HG03442 (cell line): Measurements from ENCODE around the gene CDPF1.

Source experiments
- ATAC-seq: cut with Tn5 transposase; IDR thresholded peaks from one replicate; pipeline ENCODE4 v1.9.1; 2021; ENCODE audit warnings: mild to moderate bottlenecking, moderate library complexity; ENCODE audit not compliant: unreplicated experiment

The CDPF1 gene

DNA sequence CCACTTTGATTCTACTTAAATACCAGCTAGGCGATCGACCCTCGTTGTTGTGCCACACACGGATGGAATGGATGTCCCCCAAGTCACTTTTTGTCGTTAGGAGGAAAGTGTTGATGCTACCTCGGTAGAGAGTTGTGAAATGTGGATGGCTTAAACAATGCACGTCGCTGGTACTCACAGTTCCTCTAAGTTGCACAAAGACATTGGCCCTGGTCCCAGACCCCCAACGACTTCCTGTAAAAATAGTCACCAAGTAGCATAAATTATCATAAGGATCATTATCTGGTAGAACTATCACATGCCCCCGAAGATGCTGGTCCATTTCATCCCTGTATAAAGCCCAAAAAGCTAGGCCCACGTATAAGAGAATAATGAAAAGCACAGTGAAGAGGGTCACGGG is 9.3 kb upstream of the CDPF1 start:
- ATAC-seq, result no peak

DNA sequence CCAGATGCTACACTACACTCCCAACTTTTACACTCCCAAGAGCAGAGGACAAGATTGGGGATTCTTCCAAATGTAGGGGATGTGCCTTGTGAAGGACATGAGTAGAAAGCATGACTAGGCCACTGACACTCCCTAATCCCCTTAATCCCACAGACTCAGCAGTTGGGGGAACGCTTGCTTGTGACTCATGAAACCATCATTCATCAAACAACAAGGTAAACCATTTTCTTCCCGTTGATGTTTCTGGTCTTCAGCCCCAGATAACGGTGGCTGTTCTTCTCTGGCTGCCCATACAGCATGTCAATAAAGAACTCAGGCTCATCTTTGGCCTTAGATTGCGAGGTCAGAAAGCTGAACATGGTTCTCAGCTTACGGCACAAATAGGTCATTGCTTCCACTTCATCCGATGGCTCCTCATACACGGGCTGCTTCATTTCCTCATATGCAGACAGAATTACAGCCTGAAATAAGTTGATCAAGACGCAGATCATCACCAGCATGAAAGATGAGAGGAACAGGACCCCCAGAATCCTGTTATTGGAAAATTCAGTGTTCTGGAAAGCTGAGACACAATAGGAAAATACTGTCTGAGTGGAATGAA is 6.4 kb upstream of the CDPF1 start:
- ATAC-seq, result no peak

DNA sequence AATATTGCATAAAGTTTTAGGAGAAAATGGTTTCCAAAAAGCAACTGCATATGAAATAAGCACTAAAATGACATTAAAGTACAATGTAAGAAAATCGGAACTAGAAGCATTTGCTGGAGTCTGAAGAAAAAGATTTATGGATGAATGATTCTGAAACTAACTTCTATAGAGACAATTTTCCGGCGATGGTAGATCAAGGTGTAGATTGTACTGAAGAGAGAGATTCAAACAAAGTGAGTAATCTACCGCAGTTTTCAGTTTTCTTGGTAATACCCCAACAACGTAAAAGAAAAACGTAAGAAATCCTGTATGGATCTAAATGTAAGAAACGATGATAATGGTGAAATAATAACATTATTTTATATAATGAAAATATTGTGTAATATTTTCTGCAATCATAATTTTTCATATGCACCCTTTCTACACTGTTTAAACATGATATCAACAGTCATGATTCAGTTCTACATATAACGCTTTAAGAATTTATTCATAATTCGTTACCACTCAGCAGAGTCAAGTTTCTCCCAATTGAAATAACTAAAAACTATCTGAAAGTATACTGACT is 1.8 kb upstream of the CDPF1 start:
- no peak for ATAC-seq

DNA sequence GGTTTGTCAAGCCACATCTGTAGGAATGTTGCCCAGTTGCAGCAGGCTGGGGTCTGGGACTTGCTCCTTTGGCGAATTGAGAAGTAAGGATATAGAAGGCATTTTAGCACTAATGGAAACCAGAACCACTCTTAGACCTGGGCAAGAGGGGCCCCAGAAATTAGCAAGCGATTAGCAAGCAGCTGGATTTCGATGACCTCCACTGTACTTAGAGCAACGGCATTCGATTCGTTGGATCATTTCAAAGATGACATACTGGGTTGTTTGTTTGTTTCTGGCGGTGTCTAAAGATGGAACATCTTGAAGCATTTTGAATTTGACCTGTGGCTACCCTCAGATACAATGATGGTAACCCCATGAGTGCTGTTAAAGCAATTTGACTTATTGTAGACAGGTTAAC is 1.2 kb upstream of the CDPF1 start:
- ATAC-seq, result no peak

DNA sequence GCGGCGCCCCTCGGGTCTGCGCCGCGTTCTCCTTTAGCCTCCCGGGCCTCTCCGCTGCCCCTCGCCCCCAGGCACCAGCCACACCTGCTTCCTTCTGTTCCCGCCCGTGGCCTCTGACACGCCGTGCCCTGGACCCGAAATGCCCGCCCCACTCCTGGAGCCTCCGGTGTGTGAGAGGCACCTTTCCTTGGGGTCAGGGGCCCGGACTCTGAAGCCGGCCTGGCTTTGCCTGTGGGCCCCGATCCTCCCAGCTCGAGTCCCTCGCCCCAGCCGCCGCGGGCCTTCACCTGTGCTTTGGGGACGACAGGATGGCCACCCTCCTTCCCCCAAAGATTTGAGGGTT is 661 bp upstream of the CDPF1 start:
- ATAC-seq, result peak; percentile 5

DNA sequence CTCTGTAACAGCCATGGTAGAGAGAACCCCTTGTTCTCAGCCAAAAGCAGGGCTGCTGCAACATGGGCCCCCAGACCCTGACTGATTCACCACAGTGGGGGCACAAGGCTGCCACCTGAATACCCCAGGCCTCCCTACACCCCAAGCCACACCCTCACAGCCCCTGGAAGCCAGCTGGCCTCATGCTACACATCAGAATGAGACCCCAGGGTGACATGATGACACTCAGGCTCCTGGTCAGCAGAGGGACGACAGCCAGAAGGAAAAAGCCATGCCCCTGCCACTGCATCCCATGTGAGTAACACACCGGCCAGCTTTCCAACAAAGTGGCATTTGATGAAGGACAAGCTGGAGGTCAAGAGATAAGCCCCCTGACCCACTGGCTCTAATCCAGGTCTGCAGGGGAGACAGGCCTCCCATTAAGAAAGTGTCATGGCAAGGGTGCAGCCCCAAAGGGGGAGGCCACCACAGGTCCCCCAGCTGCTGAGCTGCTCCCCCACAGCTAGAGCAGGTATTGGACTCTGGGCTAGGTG is 2.6 kb downstream of the CDPF1 start:
- no peak for ATAC-seq

DNA sequence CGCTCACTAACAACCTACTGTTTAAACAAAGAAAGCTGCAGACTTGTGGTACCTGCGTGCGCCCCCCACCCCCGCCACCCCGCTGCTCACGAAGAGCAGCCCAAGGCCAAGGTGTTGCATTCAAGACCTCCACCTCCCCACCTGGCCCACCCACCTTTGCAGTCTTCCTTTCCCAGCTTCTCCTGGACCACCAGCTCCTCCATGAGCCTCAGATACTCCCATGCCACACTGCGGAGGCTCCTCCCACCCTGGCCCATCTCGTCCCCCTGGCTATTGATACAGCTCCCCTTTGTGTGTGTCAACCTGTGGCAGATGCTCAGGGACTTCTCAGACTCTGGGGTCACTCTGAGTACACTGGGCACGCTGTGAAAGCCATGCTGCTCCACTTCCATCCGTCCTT is 3.9 kb downstream of the CDPF1 start:
- no peak for ATAC-seq

DNA sequence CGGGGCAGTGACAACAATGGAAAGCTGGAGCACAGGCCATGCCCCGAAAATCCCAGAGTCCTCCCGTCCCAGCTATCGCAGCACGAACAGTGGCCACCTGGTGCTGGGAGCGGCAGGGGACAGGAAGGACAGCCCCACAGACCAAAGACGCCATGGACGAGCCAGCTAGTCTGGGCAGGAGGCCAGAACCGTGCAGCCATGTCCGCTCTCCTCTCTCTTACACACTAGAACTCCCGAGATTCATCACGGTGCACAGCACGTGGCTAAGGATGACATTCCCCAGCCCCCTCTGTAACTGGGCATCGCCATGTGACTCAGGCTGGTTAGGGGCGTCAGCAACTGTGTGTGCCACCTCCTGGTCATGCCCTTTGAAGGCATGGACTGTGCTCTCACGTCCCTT is 4.6 kb downstream of the CDPF1 start:
- no peak for ATAC-seq

DNA sequence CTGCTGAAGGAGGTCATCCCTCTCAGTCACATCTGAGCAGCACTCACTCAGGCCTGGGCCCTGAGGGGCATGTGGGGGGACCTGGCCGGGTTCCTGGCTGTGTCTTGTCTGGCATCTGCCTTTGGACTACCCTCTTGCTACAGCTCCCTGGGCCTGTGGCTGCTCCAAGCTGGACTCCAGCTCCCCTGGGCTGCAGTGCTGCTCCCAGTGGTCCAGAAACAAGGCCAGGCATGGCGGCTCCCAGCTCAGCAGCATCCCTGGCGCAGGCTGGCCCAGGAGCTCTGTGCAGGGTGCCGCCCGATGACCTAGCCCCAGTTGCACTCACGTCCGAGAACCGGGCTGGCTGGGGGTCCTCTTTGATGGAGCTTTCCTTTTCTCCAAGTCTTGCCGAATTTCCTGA is 5.3 kb downstream of the CDPF1 start:
- no peak for ATAC-seq

DNA sequence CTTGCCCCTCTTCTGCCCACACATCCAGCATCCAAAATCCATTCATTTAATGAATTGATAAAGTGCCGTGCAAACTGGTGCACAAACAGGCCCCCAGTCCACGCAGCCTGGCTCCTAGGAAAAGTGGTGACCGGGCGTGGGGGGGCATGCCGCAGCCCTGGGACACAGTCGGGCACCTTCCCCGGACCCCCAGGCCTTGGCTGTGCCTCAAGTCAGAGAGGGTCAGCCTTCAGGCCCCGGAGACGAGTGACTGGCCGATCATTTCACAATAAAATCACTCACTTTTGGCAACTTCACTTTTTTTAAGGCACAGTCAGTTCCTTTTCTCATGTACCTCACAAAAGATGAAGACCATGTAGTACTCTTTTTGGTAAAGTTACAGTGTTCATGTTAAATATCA is 8.0 kb downstream of the CDPF1 start:
- no peak for ATAC-seq

DNA sequence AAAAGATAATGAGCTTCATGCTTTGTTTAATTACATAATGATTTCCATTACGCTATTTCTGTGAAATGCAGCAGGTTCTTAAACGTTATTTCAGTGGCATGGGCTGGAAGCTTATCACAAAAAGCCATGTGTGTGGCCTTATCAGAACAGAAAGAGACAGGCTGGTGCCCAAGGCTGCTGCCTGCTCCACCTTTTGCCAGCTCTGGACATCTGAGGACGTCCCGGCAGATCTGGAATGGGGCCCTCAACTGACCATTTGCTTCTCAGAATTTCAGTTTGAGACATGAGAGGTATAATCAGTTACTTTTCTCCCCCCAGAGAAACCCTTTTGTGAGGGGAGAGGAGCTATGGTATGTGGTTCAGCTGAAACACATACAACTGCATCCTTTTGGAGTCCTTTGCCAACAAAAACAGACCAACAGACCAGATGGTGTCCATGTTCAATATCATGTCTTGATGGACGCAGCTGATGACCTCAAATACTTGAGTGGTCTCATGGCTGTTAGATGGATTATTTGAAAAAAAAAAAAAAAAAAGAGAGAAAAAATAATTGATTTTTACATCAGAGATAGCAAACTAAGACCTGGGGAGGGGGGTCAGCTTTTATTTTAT is 8.6 kb downstream of the CDPF1 start:
- ATAC-seq, result no peak

DNA sequence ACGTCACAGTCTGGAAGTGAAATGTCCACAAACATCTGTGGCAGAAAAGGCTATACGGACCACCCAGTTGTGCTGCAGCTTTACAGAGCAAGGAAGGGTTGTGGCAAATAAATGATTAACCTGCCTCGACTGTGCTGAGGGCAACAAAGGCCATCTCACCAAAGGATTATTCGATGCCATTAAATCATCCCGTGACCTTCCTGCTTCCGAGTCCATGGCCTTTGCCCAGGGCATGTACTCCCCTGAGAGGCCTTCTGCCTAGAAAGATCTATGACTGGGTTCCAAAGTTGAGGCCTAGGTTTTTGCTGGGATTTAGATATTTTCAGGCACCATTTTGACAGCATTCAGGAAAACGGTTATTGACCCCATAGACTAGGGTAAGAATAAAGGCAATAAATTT is 9.2 kb downstream of the CDPF1 start:
- ATAC-seq, result no peak

DNA sequence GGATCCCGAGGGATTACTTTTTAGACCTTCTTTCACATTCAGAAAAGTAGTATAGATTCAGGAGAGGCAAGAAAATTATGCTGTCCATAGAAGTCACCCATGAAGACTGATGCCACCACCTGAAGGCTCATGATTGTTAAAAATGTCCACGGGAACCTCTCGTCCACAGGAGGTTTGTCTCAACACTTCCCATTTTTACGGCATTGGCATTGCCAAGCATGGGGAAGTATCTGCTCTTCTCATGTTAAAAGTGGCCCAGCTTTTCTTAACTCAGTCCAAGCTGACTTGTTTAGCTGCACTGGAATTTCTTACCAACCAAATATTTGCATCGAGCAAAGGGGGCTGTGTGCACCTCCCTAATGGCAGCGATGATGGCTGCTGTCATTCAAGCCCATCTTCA is 9.6 kb downstream of the CDPF1 start:
- no peak for ATAC-seq

DNA sequence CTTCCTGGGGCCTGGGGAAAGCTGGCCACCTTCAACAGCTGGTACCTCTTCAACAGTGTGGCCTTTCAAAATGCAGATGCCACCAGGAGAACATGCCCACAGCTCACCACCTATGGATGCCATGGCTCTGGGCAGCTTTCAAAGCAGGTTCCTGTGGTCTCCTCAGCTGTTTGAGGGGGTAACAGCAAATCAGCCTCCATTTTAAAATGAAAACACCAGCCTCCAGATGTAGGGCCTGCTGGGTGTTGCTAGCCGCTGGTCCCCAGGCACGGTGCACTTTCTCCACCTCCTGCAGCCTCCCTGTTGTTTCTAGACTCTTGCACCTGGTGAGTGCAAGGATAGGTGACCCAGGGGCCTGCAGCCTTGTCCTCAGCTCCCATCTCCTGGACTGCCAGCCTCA is 10.0 kb downstream of the CDPF1 start:
- ATAC-seq, result no peak

DNA sequence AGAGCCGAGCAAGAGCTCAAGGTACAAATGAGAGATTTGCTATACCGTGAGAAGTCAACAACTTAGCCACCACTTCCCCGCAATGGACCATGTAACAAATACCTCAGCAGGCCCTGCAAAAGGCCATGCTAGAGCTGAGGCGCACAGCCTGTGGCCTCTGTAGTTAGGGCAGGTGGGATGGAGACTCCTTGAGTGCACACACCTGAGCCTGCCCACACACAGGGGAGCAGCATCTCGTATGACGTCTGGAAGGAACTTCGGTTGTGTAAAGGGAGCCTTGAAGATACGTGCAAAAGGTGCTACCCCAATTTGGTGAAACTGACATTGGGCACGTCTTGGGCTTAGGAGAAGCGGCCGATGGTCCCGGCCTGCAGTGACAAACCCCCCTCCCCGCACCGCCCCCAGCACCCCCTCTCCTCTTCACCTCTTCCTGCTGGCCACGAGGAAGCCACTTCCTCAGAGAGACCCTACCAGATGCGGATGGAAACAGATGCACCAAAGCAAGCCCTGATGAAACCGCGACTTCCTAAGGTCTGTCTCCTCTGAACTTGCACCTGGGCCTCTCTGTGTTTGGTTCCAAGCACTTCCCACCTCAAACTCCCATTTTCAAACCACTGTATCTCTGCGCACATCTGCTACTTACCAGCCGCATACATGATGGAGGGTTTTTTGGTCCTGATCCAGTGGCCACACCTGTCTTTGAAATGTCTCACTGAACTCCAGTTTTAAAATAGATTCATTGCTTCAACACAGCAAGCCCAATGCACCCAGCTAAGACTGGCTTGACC is 10.6 kb downstream of the CDPF1 start:
- no peak for ATAC-seq

DNA sequence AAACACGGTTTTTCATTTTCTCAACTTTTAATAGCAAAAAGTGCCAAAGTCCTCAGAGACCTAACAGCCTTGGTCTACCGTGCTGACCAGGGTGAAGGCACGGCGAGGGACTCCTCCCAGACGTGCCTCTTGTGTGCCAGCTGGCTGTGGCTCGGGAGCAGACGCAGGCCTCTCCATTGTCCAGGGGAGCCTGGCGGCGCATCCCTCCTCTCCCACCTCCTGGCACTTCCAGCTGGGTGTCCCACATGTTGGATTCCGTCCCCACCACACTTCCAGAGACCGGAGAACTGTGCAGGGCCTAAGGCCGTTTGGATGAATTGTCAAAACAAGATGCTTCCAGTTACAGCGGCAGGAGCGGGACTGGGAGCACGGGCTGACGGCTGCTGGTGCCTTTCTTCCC is 11.6 kb downstream of the CDPF1 start:
- ATAC-seq, result no peak

DNA sequence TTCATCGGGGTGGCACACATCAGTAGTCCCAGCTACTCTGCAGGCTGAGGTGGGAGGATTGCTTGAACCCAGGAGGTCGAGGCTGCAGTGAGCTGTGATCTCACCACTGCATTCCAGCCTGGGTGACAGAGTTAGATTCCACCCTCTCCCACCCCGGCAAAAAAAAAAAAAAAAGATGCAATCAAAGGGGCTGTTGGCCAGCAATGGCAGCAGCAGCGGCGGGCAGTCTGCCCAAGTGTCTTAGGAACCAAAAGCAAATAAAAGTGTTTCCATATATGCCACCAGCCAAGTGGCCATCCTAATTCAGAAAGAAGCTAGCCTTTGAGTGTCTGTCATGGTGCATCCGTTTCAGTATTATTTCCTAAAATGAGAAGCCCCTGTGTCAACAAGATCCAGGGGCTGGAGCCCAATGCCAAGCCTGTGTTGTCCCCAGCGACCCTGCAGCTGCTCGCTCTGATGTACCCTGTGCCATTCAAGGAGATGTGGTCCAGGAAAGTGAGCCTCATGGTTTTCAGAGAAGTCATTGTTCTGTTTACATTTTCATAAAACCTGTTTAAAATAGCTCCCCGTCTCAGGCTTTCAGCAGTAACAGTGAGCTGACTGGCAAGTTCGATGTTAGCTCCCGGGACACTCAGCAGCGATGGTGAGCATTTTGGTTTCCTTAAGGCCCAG is 12.5 kb downstream of the CDPF1 start:
- no peak for ATAC-seq

DNA sequence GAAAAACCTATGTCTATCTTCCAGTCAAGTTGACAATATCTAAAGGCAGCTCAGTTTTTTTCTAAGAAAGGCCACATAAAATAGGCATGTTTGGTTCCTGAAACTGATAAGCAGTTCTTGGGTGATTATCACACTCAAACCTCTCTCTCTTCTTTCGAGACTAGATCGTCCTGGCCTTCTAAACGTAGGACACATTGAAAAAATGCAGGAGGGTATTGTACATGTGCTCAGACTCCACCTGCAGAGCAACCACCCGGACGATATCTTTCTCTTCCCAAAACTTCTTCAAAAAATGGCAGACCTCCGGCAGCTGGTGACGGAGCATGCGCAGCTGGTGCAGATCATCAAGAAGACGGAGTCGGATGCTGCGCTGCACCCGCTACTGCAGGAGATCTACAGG is 15.1 kb downstream of the CDPF1 start:
- ATAC-seq, result no peak

DNA sequence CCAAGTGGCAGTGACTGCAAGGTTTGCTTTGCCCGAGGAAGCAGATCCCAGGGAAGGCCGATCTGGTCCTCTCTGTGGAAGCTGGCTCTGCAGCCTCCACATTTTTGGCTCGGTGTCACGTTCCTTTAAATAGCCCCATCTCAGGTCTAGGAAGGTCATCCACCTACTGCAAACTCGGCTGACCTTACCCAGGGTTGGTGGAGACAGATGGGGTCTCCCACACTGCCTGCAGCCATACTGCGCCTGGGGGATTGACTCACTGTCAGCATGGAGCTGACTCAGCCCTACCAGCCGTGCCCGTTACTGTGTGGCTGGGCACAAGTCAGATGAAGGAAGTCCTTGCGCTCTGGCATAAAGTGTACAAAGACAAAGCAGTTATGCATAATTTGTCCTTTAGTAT is 16.9 kb downstream of the CDPF1 start:
- no peak for ATAC-seq

DNA sequence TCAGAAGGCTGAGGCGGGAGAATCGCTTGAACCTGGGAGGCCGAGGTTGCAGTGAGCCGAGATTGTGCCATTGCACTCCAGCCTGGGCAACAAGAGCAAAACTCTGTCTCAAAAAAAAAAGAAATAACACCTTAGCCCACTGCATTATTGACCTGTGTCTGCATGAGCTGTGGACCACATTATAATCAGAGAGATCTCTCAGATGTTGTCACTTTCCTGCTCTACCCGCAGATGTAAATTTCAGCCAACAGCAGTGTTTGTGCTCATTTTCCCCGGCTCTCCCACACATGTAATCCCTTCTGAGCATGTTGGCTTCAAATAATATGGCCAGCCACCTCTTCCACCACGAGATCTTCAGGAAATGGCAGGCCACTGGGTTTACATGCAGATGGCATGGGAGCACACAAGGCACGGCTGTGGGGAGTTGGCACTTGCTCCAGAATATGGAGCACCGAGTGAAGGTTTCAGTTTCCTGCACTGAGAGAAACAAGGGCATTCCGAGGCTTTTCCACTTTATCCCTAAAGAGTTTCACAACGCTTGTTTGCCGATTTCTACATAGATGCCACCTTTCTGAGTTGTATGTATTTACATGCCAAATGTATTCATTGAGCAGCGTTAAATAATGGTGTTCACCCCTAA is 19.7 kb downstream of the CDPF1 start:
- no peak for ATAC-seq

DNA sequence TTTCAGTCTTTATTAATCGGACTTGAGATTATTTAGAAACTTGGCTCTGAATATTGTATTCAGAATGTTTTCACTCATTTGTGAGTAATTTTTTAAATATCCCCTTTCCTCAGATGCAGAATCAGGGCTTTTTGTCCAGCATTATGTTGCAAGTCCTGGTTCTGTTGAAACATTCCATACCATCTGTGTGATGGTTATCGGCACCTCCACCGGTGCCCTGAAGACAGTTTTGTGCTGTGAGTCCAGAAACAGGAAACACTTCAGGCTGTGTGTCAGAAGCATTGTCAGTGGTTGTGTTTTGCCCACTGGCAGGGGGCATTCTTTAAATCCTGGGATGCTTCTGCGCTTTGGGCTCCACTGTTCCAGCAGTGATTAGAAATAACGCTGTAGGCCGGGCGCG is 20.4 kb downstream of the CDPF1 start:
- ATAC-seq, result no peak
